ENCODE measurements around the gene PNMA6E.

PNMA6E gene

DNA sequence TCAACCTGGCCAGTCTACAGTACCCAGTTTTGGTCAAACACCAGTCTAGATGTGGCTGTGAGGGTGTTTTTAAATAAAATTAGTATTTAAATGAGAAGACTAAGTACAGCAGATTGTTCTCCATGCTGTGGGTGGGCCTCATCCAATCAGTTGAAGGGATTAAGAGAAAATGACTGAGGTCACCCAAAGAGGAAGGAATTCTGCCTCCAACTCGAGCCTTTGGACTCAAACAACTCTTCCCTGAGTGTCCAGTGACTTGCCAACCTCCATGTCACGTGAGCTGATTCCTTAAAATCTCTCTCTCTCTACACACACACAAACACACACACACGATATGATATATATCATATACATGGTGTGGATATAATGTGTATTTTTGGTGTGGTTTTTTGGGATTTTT is 34.7 kb upstream of the PNMA6E start:
- DNase-seq (ENCODE audit: low read depth in 2 of 2), result no peak

DNA sequence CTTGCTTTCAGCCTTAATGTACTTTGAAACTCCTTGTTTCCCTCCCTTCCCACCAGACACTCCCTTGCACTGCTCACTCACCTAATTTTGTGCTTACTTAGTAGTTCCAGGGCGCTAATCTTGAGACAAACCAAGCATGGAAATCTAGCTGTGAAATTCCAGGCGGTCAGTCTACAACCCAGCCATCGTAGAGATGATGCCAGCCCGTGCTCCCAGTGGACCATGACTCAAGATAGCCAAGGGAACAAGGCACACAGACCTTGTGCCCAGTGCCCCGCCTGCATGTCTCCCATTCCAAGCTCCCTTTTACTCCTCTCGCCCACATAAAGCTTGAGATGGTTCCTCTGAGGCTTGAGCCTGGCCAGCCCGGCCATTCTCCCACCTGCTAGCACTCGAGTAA is 33.7 kb upstream of the PNMA6E start:
- no peak for DNase-seq (ENCODE audit: low read depth in 2 of 2)

DNA sequence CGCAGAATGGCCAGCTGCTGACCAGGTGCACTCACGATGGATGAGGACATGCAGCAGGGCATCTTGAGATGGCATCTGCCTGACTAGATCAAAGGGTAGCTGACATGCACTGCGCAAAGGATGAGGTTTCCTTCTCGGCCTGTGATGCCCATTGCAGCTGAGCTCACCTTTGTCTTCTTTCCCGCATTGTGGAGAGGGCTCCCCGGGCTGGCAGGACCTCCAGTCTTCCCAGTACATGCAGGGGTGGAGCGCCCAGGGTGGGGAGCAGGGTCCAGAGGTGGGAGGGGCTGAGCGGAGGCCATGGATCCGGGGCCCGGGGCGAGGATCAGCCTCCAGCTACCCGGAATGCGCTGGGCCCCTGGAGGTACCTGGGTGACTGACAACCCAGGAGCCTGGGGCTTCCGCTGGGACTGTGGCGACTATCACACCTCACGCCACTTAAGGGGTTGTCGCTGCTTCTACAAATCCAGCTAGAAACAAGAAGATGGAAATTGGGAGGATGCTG is 32.7 kb upstream of the PNMA6E start:
- no peak for DNase-seq (ENCODE audit: low read depth in 2 of 2)

DNA sequence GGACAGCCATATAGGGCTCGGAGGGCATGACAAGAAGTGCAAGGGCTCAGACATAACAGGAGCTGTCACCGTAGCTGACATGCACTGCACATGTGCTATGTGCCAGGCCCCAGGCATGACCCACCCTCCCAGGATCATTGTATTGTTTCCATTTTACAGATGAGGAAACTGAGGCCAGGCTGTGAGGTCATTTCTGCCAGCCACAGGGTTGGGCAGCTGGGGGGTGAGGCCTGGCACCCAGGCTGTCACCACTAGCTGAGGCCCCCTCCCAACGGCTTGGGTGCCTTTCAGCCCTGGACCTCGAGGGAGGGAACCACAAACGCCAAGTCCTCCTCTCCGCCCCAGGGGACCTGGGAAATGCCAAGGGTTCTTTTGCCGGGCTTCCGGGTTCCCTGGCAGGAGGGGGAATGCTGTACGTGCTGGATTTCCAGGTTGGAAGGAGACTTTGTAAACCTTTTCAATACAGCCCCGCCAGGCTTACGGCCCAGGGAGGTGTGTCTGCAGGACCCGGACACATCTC is 32.1 kb upstream of the PNMA6E start:
- DNase-seq (ENCODE audit: low read depth in 2 of 2), result no peak

DNA sequence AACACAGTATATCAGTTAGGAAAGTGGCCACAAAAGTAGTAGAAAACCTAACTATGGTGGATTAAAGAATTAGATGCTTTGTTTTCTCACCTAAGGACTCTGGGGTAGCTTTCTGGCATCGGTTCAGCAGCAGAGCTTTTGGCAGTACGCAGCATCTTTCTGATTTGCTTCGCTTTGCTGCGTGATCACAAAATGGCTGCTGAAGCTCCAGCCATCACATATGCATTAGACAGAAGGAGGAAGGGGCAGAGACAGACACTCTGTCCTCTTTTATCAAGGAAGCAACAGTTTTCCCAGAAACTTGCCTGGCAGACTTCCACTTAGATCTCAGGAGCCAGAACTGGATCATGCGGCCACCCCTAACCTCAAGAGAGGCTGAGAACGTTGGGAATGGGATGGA is 29.6 kb upstream of the PNMA6E start:
- DNase-seq (ENCODE audit: low read depth in 2 of 2), result no peak

DNA sequence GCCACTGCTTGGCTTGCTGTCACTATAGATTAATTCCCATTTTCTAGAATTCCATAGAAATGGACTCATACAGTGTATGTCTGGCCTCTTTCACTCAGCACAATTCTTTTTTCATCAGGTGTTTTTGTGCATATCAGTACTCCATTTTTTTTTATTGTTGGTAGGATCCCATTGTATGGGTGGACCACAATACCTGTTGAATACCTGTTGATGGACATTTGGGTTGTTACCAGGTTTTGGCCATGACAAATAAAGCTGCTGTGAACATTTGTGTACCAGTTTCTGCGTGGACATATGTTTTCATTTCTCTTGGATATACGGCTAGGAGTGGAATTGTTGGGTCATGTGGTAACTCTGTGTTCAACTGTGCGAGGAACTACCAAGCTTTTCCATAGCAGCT is 25.1 kb upstream of the PNMA6E start:
- no peak for DNase-seq (ENCODE audit: low read depth in 2 of 2)

DNA sequence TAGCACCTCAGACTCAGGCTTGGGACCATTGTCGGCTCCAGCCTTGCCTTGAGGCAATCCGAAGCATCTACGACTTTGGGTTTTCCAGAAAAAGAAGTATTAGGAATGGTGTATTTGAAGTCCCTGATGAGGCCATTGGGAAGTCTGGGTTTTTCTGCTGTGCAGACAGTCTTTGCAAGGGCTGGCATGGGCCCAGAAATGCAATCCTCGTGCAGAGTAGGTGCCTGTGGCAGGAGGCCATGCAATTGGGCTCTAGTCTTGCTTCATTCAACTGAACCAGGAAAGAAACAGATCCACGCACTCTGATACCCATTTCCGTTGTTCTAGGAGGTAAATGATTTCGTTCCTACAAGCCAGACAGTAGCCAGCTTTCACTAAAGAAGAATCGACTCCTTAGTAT is 22.5 kb upstream of the PNMA6E start:
- DNase-seq (ENCODE audit: low read depth in 2 of 2), result no peak

DNA sequence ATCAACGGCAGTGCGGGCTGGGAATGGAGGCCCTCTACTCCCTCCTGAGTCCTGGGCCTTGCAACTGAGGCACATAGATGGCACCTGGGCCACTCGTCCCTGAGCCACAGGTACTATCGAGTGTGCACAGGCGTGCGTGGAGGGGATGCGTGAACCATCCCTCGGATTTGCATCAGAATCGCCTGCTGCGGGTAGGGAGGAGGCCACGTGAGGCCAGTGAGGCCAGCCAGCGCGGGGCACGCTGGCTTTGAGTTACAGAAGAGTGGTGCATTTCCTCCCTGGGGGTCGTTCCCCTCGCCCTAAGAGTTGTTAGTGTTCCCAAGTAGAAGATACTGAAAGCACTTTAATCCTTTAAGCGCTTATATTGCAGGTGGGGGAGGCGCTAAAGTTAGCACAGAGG is 20.7 kb upstream of the PNMA6E start:
- no peak for DNase-seq (ENCODE audit: low read depth in 2 of 2)

DNA sequence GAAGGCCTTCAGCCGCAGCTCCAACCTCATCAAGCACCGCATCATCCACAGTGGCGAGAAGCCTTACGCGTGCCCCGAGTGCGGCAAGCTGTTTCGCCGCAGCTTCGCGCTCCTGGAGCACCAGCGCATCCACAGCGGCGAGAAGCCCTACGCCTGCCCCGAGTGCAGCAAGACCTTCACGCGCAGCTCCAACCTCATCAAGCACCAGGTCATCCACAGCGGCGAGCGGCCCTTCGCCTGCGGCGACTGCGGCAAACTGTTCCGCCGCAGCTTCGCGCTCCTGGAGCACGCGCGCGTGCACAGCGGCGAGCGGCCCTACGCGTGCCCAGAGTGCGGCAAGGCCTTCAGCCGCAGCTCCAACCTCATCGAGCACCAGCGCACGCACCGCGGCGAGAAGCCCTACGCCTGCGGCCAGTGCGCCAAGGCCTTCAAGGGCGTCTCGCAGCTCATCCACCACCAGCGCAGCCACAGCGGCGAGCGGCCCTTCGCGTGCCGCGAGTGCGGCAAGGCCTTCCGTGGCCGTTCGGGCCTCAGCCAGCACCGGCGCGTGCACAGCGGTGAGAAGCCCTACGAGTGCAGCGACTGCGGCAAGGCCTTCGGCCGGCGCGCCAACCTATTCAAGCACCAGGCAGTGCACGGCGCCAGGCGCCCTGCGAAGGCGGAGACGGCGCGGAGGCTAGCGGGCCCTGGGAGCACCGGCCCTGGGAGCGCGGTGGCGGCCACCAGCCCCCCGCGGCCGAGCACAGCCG is 19.9 kb upstream of the PNMA6E start:
- DNase-seq (ENCODE audit: low read depth in 2 of 2), result no peak

DNA sequence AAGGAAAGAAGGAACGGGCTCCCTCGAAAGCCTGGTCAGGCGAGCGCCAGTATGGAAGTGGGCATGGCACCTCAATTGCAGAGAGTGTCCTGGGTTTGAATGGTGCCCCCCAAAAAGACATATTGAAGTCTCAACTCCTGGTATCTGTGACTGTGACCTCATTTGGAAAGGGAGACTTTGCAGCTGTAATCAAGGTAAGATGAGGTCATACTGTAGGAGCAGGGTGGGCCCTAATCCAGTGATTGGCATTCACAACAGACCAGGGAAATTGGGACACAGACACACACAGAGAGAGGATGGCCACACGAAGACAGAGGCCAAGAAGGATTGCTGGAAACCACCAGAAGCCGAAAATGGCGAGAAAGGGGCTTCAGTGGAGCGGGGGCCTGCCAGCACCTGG is 16.5 kb upstream of the PNMA6E start:
- no peak for DNase-seq (ENCODE audit: low read depth in 2 of 2)

DNA sequence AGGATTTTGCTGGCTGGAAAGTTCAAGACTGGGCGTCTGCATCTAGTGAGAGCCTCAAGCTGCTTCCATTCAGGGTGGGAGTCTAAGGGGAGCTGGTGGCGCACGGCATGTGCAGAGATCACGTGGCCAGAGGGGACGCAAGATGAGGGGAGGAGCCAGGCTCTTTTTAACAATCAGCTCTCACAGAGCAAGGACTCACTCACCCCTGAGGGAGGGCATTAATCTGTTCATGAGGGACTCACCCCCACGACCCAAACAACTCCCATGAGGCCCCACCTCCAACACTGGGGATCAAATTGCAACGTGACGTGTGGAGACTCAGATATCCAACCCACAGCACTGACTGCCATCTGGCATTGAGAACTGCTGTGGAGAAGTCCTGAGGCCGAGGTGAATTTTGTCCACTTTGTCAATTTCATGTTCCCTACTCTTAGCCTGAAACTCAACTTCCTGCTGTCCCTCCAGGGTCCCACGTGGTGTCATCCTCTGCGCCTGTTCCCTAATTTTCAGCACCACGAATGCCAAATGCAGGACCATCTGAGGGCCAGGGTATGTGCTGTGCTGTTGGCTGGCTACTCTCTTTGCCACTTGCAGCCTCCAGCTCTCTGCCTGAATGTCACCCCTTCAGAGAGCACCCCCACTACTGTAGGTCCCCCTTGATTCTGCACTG is 15.8 kb upstream of the PNMA6E start:
- DNase-seq (ENCODE audit: low read depth in 2 of 2), result no peak

DNA sequence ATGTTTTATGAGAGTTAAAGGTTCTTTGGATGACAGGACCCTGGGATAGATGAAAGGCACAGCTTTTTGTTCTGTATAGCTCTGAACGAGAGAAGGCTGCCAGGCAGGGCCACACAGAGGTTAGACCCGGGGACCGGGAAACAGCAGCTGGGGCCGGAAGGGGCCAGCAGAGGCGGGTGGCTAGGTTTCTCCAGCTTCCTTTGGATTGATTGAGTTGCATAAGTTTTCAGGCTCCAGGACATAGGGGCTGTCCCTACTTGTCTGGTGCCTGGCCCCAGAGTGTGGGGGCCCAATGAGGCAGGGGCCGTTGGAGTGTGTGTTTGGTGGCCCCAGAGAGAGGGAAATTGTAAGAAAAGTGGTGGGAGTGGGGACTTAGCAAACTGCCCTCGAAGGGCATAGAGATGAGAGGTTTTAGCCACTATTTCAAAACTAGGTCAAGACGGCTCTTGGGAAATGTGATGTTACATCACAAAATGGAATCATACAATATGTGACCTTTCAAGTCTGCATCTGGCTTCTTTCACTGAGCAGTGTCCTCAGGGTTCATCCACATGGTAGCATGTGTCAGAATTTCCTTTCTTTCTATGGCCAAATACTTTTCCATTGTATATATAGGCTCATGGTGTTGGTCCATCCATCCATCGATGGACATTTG is 13.8 kb upstream of the PNMA6E start:
- no peak for DNase-seq (ENCODE audit: low read depth in 2 of 2)

DNA sequence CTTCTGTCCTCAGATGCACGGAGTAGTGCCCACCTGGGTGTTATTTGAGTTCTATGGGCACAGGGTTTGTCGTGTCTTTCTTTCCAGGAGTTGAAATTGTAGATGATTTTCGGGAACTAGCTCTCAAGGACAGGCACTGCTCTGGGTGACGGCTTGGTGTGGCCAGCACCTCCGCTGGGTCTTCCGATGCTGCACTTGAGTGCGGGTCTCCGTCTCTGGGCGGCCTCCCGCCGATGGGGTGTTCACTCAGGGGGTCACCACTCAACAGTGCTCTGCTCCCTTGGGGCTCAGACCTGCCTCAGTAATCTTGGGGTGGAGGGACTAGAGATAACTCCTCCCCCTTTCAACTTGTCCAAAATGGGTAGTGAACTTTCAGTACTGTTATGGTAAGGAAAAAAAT is 12.6 kb upstream of the PNMA6E start:
- no peak for DNase-seq (ENCODE audit: low read depth in 2 of 2)

DNA sequence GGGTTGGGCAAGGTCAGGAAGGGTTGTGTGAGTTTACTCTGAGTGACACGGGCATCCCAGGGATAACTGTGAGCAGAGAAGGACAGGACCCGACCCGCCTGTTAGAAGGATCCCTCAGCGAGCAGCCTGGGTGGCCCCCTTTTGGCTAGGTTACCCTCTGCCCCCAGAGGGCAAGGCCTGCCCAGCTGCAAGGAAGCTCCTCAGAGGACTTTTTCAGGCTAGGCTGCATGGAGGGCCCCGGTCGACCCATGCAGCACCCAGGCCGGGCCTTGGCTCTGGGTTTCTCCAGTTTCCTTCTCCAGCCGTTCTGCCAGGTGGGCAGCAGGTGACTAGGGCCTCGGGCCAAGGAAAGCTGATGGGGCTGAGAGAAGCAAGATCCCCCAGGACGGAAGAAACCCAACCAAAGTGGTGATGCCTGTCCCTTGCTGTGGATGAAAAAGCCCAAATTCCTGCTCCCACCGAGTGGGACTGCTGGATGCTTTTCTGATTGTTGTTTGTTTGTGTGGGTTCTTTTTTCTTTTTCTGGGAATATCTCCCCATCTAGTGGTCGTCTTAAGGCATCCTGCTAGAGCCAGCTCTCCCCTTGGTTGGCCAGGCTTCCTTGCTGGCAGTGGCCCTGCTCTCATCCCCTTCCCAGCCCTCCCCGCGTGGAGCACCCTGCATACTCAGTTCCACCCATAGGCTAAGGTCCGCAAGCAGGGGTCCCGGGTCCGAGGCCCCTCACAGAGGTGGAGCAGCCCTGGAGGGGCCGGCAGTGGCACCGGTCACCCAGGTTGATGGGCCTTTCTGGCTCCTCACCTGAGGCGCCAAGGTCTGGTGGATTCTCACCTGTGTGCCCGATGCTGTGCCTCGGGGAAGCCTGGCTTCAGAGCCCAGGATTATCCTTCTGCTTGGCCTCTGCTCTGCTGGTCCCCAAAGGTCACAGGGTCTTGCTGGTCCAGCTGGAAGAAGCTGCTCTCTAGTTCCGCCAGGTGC is 11.9 kb upstream of the PNMA6E start:
- DNase-seq (ENCODE audit: low read depth in 2 of 2), result no peak

DNA sequence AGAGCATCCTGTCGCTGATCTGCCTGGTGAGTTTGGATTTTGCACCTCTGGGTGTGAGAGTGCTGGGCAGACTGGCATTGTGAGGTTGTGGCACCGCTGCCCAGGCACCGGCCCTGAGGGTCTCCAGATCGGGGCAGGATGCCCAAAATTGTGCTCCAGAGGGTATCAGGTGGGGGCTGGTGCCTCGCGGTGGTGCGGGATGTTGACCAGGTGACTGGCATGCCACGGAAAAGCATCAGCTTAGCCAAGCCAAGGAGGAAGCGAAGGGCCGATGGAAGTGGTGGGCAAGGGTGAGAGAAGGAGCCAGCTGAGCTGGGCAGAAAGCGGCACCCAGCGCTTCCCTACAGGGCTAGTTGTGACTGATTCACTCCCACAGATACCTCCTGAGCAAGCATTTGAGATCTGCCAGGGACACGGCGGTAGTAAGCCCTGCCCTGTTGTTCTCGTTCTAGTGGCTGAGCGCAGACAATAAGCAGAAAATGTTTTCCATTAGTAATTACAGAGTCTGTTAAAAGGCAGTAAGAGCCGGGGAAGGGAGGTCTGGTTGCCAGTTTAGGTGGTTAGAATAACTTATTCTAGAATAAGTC is 10.9 kb upstream of the PNMA6E start:
- no peak for DNase-seq (ENCODE audit: low read depth in 2 of 2)

DNA sequence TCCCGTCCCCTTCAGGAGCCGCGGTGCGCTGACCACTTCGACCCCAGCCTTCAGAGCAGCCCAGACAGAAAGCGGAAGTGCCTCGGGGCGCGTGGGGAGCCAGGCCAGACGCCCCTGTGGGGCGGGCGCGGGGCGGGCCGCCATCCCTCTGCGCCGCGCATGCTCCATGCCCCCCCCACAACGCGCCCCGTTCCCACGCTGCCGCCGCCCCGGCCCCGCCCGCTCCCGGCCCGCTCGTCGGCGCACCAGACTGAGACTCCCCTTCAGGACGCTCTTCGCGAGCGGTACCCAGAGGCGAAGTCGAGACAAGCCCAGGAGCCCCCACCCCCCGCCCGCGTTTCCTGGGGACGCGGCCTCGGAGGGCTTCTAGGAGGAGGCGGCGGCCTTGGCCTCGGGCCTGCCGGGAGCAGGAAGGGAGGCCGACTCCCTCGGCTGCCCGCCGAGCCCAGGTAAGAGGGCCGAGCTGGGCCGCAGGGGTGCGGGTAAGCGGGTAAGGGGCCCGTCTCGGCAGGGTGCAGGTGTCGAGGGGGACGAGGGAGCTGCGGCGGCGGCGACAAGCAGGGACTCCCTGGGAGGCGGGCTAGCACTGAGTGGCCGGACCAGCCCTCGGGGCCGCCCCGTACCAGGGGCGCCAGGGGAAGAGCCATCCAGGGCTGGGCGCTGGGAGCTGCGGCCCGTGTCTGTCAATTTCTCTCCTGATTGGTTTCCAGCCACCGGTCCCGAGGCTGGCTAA is 10.3 kb upstream of the PNMA6E start, which contains the start of gene ZFP92:
TSS of gene ZFP92 (plus strand) at position 218 of the 733 bp plus-strand sequence. CDS start 6,851 bp downstream, outside the sequence.
- peak in 1 of 2 donors; percentile 33 for DNase-seq (ENCODE audit: low read depth in 2 of 2)

DNA sequence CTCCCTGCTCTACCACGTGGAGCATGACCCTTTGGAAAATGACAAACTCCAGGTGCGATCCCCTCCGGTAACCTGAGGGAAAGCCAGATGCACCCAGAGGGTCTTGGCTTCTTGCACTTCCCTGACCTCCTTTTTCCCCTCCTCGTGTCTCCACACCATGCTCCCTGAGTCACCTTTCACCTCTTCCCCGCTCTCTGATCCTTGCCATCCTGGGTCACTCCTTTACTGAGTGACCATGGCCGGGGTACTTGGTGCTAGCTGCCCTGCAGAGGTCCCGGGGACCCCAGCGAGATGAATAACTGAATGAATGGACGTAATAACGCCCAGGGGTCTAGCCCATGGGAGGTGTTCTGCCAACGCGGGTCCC is 9.7 kb upstream of the PNMA6E start:
- no peak for DNase-seq (ENCODE audit: low read depth in 2 of 2)

DNA sequence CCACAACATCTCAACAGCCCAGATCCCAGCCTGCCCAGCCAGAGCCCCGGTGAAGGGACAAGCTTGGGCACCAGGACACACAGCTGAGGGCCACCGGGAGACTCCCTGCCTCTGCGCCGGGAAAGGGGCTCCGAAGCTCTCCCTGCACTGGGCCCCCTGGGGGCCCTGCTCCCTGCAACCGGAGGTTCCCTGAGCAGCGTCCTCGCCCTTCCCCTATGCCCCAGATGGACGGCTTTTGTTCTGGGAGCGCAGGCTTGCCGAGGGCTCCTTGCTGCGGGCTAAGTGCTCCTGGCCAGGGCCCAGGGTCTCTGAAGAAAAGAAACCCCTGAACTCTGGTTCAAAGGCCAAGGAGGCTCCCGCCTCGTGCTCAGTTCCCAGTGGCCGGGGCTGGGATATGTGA is 9.2 kb upstream of the PNMA6E start:
- DNase-seq (ENCODE audit: low read depth in 2 of 2), result no peak

DNA sequence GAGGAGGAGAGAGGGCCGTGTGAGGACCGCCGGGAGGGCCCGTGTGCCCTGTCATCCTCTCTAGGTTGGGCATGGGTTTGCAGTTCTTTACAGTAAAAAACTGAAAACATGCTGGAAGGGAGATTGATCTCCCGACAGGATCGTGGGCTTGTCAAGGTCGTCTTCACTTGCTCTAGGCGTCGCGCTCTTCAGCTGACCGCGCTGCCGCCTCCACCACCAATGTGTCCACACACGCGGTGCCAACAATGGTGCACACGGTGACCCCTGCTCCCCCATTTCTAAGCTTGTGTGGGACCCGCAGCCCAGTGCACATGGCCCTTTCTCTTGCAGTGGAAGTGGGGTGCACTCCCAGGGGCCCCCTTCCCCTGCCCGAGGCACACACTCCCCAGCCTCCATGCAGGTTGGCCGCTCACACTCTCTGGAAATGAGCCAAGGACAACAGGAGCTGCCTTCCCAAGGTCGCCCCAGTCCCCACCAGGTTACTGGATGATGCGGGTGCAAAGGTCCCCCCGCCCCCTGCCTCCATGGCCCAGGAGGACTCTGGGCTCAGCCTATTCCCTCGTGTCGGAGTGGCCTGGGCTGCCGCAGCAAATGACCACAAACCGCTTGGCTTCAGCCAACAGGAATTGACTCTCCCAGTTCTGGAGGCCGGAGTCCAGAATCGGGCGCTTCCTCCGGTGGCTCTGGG is 8.4 kb upstream of the PNMA6E start:
- DNase-seq (ENCODE audit: low read depth in 2 of 2), result no peak

DNA sequence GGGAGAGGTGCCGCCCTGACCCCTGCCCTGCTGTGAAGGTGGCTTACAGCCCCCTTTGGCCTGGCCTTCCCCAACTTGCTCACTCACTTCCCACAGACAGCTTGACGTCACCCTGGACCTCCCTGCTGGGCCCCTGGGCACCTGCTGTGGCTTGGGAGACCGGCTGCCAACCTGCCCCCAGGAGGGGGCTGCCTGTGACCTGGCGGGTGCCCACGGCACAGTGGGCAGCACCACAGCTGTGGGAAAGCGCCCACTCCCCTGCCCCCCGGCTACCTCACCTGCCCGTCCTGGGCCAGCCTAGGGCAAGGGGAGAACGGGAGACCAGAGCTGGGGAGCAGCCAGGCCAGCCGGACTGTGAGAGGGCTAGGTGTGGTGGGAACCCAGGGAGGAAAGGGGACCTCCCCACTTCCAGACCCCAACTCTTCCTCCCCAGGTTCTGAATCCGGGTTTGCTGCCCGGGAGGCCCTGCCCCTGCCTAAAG is 7.8 kb upstream of the PNMA6E start:
- DNase-seq (ENCODE audit: low read depth in 2 of 2), result no peak
